Ishikawa (cell line): ENCODE measurements around the gene TTN.

Experiments used
- CEBPB ChIP-seq: IDR thresholded peaks from 2 replicates; pipeline ENCODE4 v1.6.1; 2012
- CREB1 ChIP-seq: IDR thresholded peaks from 2 replicates; pipeline ENCODE4 v1.6.1; 2012; ENCODE audit warnings: low read depth
- EGR1 ChIP-seq: IDR thresholded peaks from 2 replicates; pipeline ENCODE4 v1.6.1; 2012
- EP300 ChIP-seq: IDR thresholded peaks from 2 replicates; pipeline ENCODE4 v1.6.1; 2012; ENCODE audit warnings: borderline replicate concordance
- FOXM1 ChIP-seq: IDR thresholded peaks from 2 replicates; pipeline ENCODE4 v1.6.1; 2012; ENCODE audit warnings: low read depth, borderline replicate concordance
- NFIC ChIP-seq: IDR thresholded peaks from 2 replicates; pipeline ENCODE4 v1.6.1; 2012
- RAD21 ChIP-seq: IDR thresholded peaks from 2 replicates; pipeline ENCODE4 v1.6.1; 2012; ENCODE audit warnings: low read depth
- TAF1 ChIP-seq: IDR thresholded peaks from 2 replicates; pipeline ENCODE4 v1.6.1; 2012; ENCODE audit warnings: low read depth, mild to moderate bottlenecking
- TCF12 ChIP-seq: IDR thresholded peaks from 2 replicates; pipeline ENCODE4 v1.6.1; 2012; ENCODE audit warnings: low read depth
- TEAD4 ChIP-seq: IDR thresholded peaks from 2 replicates; pipeline ENCODE4 v1.6.1; 2012
- YY1 ChIP-seq: IDR thresholded peaks from 2 replicates; pipeline ENCODE4 v1.6.1; 2012; ENCODE audit warnings: low read depth
- ZBTB7A ChIP-seq: IDR thresholded peaks from 2 replicates; pipeline ENCODE4 v1.6.1; 2012; ENCODE audit warnings: low read depth
- TF ChIP-seq, protein P1 (sequence below): IDR thresholded peaks from 2 replicates; pipeline ENCODE4 v1.6.1; 2012; ENCODE audit warnings: low read depth, mild to moderate bottlenecking
- TF ChIP-seq, protein P2 (sequence below): IDR thresholded peaks from 2 replicates; pipeline ENCODE4 v1.6.1; 2012
- TF ChIP-seq, protein P3 (sequence below): IDR thresholded peaks from 2 replicates; pipeline ENCODE4 v1.6.1; 2012

Gene TTN

DNA sequence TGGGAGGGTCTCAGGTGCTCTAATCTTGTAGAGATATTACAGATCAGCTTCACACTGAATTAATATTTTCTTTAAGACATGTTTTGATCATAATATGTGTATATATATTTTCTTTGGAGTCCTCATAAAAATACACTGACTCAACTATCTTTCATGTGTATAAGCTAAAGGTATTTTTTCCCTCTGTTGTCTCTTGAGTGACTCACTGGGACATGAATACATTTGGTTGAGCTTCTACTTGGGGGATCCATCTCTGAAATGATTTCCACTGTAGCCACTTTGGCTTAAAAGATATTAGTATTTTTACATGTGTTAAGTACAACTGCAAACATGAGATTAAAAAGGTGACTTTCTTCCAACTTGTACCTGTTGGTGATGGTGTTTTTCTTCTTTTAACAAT, 140.8 kb downstream of the TTN start:
- TF ChIP-seq YY1 = no peak

GRCh38 chr2:178650554-178650953, 156.7 kb downstream of the TTN start:
- no peak for TF ChIP-seq YY1
- TF ChIP-seq CREB1 = no peak
- TF ChIP-seq NFIC = no peak
- TF ChIP-seq EP300 = no peak
- TF ChIP-seq TCF12 = no peak
- no peak for TF ChIP-seq CEBPB
- TF ChIP-seq TAF1 = no peak
- TF ChIP-seq, protein P1, sequence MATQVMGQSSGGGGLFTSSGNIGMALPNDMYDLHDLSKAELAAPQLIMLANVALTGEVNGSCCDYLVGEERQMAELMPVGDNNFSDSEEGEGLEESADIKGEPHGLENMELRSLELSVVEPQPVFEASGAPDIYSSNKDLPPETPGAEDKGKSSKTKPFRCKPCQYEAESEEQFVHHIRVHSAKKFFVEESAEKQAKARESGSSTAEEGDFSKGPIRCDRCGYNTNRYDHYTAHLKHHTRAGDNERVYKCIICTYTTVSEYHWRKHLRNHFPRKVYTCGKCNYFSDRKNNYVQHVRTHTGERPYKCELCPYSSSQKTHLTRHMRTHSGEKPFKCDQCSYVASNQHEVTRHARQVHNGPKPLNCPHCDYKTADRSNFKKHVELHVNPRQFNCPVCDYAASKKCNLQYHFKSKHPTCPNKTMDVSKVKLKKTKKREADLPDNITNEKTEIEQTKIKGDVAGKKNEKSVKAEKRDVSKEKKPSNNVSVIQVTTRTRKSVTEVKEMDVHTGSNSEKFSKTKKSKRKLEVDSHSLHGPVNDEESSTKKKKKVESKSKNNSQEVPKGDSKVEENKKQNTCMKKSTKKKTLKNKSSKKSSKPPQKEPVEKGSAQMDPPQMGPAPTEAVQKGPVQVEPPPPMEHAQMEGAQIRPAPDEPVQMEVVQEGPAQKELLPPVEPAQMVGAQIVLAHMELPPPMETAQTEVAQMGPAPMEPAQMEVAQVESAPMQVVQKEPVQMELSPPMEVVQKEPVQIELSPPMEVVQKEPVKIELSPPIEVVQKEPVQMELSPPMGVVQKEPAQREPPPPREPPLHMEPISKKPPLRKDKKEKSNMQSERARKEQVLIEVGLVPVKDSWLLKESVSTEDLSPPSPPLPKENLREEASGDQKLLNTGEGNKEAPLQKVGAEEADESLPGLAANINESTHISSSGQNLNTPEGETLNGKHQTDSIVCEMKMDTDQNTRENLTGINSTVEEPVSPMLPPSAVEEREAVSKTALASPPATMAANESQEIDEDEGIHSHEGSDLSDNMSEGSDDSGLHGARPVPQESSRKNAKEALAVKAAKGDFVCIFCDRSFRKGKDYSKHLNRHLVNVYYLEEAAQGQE = no peak
- no peak for TF ChIP-seq ZBTB7A
- TF ChIP-seq, protein P2, sequence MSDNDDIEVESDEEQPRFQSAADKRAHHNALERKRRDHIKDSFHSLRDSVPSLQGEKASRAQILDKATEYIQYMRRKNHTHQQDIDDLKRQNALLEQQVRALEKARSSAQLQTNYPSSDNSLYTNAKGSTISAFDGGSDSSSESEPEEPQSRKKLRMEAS = no peak
- no peak for TF ChIP-seq FOXM1
- TF ChIP-seq RAD21 = no peak
- no peak for TF ChIP-seq EGR1
- no peak for TF ChIP-seq TEAD4
- TF ChIP-seq, protein P3, sequence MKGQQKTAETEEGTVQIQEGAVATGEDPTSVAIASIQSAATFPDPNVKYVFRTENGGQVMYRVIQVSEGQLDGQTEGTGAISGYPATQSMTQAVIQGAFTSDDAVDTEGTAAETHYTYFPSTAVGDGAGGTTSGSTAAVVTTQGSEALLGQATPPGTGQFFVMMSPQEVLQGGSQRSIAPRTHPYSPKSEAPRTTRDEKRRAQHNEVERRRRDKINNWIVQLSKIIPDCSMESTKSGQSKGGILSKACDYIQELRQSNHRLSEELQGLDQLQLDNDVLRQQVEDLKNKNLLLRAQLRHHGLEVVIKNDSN = no peak

- no peak for TF ChIP-seq EGR1
- no peak for TF ChIP-seq NFIC
- TF ChIP-seq TEAD4 = no peak
- TF ChIP-seq RAD21 = no peak
- TF ChIP-seq CEBPB = no peak
- no peak for TF ChIP-seq CREB1
- TF ChIP-seq, protein P2 = no peak
- TF ChIP-seq, protein P1 = no peak
- no peak for TF ChIP-seq FOXM1
- TF ChIP-seq EP300 = no peak
- TF ChIP-seq TAF1 = no peak
Measured at GRCh38 chr2:178644919-178645318, 162.3 kb downstream of the TTN start.

- TF ChIP-seq, protein P3 = no peak
- no peak for TF ChIP-seq TEAD4
- TF ChIP-seq CEBPB = no peak
- TF ChIP-seq EGR1 = no peak
- TF ChIP-seq, protein P2 = no peak
- TF ChIP-seq, protein P1 = no peak
- TF ChIP-seq EP300 = no peak
Measured at GRCh38 chr2:178641498-178641897, 165.7 kb downstream of the TTN start.

- no peak for TF ChIP-seq TEAD4
- TF ChIP-seq, protein P1 = no peak
- TF ChIP-seq ZBTB7A = no peak
- TF ChIP-seq TCF12 = no peak
- no peak for TF ChIP-seq TAF1
- TF ChIP-seq, protein P3 = no peak
- TF ChIP-seq RAD21 = no peak
- TF ChIP-seq EGR1 = no peak
- TF ChIP-seq NFIC = no peak
- no peak for TF ChIP-seq CEBPB
- TF ChIP-seq EP300 = no peak
- TF ChIP-seq CREB1 = no peak
- no peak for TF ChIP-seq YY1
- TF ChIP-seq FOXM1 = no peak
- TF ChIP-seq, protein P2 = no peak
Measured at GRCh38 chr2:178635897-178636296, 171.3 kb downstream of the TTN start.
